K562 (cell line): ENCODE data around the gene PYM1.

Experiments
- SIN3B ChIP-seq: fragments of 450-650 bp; IDR thresholded peaks from 2 replicates; pipeline ENCODE4 v1.6.1; 2017; ENCODE audit warnings: low read depth, mild to moderate bottlenecking, moderate library complexity
- ZNF24 ChIP-seq: fragments of 450-650 bp; IDR thresholded peaks from 2 replicates; pipeline ENCODE4 v1.6.1; 2016

GRCh38 chr12:55901881-55902490 lies 25.7 kb downstream of the PYM1 start:
- TF ChIP-seq SIN3B (no peak), ZNF24 (no peak)
